ENCODE results near the gene SLC35A4.
"Not testable (repeated sequence)": the region's sequence is repeated elsewhere in the genome, so short reads cannot be mapped to it uniquely, and the experiment has no call there.

Gene SLC35A4

DNA sequence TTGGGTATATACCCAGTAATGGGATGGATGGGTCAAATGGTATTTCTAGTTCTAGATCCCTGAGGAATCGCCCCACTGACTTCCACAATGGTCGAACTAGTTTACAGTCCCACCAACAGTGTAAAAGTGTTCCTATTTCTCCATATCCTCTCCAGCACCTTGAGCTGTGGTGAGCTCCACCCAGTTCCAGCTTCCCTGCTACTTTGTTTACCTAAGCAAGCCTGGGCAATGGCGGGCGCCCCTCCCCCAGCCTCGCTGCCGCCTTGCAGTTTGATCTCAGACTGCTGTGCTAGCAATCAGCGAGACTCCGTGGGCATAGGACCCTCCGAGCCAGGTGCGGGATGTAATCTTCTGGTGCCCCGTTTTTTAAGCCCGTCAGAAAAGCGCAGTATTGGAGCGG is 28.4 kb downstream of the SLC35A4 start:
- DNase-seq = not testable (repeated sequence)

DNA sequence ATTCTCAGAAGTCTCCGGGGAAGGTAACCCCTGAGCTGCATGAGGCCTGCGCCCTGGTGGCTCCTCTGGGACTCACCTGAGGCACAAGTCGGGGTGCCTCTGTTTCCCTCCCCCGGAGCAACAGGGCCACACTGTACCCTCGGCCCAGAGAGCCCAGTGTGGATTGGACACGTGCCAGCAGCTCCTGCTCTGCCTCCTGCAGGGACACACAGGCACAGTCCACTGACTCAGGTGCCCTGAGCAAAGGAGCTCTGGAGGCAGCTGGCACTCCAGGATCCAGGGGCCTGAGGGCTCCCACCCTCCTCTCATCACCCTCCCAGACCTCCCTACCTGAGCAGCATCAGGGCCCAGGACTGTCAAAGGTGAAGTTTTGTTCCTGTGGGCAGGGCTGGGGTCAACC is 29.5 kb downstream of the SLC35A4 start:
- DNase-seq = no peak

DNA sequence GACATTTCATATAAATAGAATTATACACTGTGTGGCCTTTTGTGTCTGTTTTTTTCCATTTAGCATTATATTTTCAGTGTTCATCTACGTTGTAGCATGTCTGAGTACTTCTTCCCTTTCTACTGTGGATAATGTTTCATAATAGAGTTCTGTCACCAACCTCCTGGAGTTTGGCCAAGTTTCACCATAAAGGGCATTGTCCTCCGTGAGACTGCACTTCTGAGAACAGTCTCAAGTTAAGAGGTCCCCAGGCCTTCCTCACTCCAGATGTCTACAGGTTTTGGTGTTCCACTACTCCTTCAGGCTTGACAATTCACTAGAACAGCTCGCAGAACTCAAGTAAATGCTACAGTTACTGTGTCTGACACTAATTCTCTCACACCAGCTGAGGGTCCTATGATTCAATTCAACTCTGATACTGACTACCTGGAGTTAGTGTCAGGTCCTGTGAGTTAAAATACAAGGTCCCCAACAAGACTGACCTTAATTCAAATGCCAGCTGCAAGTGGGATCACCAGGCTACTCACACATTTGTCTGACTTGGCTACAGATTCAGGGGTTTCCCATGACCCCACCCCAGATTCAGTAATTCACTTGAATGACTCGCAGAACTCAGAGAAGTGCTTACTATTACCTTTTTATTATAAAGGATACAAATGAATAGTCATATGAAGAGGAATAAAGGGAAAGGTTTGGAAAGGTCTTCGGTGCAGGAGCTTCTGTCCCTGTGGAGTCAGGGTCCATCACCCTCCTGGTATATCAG is 31.1 kb downstream of the SLC35A4 start:
- DNase-seq = peak; percentile 10

DNA sequence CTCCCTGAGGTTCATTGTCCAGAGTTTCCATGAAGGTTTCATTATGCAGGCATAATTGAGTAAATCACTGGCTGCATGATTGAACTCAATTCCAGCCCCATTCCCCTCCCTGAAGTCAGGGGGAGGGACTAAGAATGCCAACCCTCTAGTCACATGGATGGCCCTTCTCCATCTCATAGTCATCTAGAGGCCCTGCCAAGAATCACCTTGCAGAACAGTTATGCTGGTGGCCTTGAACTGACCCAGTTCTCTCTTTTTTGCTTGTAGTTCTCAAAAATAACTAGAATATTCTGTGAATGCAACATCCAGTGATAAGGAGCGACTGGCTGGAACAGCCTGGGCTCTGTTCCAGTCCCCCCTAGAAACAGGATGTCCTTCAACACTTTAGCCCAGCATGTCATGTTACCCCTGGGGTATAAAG is 31.7 kb downstream of the SLC35A4 start:
- no peak for DNase-seq

DNA sequence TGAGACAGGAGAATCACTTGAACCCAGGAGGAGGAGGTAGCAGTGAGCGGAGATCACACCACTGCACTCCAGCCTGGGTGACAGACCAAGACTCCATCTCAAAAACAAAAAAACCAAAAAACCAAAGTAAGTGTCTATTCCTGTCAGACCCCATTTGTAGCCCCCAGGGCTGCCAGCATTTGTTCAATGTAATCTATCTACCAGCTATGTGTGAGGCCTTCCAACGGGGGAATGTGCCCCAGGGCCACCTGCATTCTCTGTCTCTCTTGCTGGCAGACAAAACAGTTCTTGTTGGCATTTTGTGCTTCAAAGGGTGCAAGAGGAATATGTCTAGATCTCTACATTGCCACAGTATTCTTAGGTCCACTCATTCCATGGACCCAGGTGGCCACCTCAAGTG is 34.2 kb downstream of the SLC35A4 start:
- no peak for DNase-seq

DNA sequence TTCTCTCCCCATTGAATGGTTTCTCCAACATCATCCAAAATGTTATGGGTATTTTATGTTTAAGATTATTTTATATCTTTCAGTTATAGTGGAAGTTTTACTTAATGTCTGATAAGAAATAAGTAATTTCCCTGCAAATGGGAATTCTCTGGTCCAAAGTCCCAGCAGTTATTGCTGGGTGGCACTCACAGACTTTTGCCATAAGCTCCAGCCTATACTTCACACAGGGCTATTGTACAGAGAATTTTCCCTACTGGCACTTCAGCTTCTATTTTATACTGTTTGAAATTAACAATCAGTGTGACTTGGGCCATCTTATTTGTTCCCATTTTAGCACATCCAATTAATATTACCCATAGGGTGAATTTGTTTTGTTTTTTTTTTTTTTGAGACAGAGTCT is 35.5 kb downstream of the SLC35A4 start:
- DNase-seq = no peak

DNA sequence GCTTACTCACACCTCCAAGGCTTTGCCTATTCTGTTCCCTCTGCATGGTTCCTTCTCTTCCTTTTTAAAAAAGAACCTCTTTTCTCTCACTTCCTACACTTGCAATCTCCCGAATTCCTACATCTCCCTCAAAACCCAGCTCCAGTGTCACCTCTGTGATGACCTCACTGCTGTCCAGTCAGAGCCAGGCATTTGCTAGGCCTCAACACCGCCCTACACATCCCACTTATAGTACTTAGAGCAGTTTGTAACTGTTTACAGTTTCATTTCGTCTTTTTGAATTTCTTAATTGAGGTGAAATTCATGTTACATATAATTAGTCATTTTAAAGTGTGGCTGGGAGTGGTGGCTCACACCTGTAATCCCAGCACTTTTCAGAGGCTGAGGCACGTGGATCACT is 37.5 kb downstream of the SLC35A4 start:
- no peak for DNase-seq

DNA sequence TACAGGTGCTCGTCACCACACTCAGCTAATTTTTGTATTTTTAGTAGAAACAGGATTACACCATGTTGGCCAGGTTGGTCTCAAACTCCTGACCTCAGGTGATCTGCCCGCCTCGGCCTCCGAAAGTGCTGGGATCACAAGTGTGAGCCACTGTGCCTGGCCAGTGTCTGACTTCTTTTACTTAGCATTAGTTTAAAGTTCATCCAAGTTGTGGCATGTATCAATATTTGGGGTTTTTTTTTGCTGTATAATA is 38.7 kb downstream of the SLC35A4 start:
- not testable (repeated sequence) for DNase-seq

DNA sequence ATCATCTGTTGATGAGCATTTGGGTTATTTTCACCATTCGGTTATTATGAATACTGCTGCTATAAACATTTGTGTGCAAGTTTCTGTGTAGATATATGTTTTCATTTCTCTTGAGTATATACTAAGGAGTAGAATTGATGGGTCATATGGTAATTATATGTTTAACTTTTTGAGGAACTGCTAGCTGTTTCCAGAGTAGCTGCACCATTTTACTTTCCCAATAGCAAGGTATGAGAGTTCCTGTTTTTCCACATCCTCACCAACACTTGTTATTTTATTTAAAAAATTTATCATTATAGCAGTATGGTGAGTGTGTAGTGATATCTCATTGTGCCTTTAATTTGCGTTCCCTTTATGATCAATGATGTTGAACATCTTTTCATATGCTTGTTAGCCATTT is 39.1 kb downstream of the SLC35A4 start:
- DNase-seq = no peak

DNA sequence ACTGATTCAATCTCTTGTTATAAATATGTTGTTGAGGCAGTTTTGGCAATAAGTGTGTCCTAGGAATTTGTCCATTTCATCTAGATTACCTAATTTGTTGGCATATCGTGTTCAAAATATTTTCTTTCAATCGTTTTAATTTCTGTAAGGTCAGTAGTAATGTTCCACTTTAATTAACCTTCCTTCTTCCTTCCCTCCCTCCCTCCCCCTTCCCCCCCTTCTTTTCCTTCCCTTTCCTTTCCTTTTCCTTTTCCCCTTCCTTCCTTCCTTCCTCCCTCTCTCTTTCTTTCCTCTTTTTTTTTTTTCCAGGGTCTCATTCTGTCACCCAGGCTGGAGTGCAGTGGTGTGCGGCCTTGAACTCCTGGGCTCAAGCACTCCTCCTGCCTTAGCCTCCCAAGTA is 41.3 kb downstream of the SLC35A4 start:
- no peak for DNase-seq

DNA sequence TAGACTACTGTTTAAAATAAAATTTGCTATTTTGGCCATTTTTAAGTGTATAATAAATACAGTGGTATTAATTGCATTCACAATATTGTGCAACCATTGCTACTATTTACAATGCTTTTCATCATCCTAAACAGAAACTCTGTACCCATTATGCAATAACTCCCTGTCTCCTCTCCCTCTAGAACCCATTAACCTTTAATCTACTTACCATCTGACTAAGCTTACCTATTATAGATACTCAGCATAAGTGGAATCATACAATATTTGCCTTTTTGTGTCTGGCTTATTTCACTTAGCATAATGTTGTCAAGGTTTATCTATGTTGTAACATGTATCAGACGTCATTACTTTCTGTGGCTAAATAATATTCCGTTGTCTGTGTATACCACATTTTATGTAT is 42.4 kb downstream of the SLC35A4 start:
- no peak for DNase-seq

DNA sequence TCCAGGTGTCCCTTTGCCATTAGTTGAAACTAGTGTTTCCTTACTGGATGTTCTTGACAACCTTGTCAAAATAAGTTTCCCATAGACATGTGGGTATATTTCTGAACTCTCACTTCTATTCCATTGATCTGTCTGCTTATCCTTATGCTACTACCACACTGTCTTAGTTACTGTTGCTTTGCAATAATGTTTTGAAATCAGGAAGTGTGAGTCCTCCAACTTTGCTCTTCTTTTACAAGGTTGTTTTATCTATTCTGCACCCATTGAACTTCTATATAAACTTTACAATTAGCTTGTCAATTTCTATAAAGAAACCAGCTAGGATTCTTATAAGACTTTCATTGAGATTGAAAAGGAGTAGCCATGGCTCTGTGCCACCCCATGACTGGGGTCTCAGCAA is 44.1 kb downstream of the SLC35A4 start:
- no peak for DNase-seq

DNA sequence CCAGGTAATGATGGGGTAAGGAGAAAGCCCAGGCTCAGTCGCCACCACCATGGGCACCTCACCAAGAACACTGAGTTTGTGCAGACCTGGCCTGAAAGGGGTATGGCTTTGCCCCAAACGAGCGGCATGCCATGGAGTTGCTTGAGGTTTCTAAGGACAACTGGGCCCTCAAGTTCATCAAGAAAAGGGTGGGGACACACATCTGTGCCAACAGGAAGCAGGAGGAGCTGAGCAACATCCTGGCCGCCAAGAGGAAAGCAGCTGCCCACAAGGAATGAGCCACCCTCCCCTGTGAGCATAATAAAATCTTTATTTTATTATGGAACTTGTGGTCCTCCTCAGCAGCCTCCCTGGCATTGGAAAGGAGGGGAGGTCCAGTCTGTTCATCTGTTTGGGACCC is 44.5 kb downstream of the SLC35A4 start:
- no peak for DNase-seq

DNA sequence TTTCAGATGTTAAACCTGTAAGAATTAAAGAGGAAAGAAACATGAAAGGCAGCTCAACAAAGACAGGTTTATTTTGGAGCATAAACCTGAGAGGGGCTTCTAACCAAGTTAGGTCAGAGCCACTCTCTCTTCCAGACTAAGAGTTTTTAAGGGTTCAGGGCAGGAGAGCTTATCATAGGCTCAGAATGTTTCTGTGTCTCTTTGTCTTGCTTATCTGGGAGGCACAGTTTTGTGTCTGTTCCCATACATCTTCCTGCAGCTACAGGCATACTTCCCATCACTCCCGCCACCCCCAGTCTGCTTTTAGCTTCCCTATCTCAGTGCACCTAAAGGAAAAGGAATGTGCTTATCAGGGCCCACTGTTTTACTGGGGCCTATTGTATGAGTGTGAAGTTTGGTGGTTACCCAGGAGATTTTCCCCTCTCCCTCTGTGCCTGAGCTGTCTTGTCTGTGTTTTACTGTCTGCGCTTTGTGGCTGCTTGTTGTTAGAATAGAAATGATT is 46.4 kb downstream of the SLC35A4 start:
- no peak for DNase-seq
